ENCODE measurements around the gene ITGB7. TPM values are rescaled to one million over a fixed set of nuclear protein-coding genes. Genes with fewer than 3 reads are reported as not detected.

ITGB7 gene, protein sequence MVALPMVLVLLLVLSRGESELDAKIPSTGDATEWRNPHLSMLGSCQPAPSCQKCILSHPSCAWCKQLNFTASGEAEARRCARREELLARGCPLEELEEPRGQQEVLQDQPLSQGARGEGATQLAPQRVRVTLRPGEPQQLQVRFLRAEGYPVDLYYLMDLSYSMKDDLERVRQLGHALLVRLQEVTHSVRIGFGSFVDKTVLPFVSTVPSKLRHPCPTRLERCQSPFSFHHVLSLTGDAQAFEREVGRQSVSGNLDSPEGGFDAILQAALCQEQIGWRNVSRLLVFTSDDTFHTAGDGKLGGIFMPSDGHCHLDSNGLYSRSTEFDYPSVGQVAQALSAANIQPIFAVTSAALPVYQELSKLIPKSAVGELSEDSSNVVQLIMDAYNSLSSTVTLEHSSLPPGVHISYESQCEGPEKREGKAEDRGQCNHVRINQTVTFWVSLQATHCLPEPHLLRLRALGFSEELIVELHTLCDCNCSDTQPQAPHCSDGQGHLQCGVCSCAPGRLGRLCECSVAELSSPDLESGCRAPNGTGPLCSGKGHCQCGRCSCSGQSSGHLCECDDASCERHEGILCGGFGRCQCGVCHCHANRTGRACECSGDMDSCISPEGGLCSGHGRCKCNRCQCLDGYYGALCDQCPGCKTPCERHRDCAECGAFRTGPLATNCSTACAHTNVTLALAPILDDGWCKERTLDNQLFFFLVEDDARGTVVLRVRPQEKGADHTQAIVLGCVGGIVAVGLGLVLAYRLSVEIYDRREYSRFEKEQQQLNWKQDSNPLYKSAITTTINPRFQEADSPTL
- 10 to 100 TPM; 35.5 to 75.5 (median 62.2) TPM for total RNA-seq
- polyA plus RNA-seq: 10 to 100 TPM; 23.9 to 62.5 (median 46.5) TPM
- long read RNA-seq, donor 1, partial matches to known transcripts: 5 of 6 reads
- long read RNA-seq, donor 1, other reads (novel, unspliced or antisense): 0 of 6 reads
- long read RNA-seq, donor 2, partial matches to known transcripts: 10 of 12 reads
- long read RNA-seq, donor 2, other reads (novel, unspliced or antisense): 0 of 12 reads

DNA sequence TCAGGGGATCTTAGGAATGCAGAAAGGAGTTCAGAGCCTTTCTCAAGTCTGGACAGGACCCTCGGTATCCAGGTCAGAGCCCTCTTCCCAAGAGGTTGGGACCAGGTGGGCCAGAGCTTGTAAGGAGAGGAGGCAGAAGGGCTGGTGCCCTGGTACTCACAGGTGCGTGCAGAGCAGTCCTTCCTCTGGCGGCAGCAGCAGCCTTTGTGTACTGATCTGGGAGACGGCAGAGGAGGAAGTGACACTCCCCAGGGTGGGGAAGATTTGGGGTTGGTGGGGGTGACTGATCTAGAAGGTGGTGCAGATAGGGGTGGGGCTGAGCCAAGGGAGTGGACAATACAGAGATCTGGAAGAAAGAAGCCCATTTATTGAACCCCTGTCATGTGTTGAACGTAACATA, at the start of gene ITGB7:
ITGB7 (minus strand) TSS at position 210 of the 400 bp plus-strand sequence. CDS start 6,808 bp downstream, outside the sequence.
- Histone ChIP-seq H3K9me3 (no peaks in the 10 kb centered on the region), H3K27me3 (replicated peaks in 1 of 7) (no peaks in the 10 kb centered on the region), H3K4me1 (peaks cover 26 to 100% (median 88%) of the 10 kb centered on the region in 6 donors), H3K36me3 (peaks cover 0 to 22% (median 13%) of the 10 kb centered on the region in 6 donors), H3K4me3 (peak within 1 kb of the TSS; percentile 25 to 72 (median 40)), H3K27ac (peak within 1 kb of the TSS; percentile 62 to 92 (median 84))
- 19 to 28% (median 22%) methylated on average over 5 of the region's 5 CpGs for WGBS, 5 donors
- TF ChIP-seq POLR2A (IDR thresholded peaks at IDR 0.05): peak in 2 of 3 donors; percentile 43 to 82
- TF ChIP-seq POLR2AphosphoS5 (IDR thresholded peaks at IDR 0.05): peak; percentile 24 to 98 (median 97)
- TF ChIP-seq, protein P1, sequence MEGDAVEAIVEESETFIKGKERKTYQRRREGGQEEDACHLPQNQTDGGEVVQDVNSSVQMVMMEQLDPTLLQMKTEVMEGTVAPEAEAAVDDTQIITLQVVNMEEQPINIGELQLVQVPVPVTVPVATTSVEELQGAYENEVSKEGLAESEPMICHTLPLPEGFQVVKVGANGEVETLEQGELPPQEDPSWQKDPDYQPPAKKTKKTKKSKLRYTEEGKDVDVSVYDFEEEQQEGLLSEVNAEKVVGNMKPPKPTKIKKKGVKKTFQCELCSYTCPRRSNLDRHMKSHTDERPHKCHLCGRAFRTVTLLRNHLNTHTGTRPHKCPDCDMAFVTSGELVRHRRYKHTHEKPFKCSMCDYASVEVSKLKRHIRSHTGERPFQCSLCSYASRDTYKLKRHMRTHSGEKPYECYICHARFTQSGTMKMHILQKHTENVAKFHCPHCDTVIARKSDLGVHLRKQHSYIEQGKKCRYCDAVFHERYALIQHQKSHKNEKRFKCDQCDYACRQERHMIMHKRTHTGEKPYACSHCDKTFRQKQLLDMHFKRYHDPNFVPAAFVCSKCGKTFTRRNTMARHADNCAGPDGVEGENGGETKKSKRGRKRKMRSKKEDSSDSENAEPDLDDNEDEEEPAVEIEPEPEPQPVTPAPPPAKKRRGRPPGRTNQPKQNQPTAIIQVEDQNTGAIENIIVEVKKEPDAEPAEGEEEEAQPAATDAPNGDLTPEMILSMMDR (IDR thresholded peaks at IDR 0.05 in 8 of 11, conservative IDR thresholded peaks at IDR 0.05 in 3 of 11): no peak
- DNase-seq: peak; percentile 90
- intact Hi-C loops (cut with DNase I; ENCODE audit: low total_unique reads): loop anchor here (5.0 to 10.0 kb wide), 2 partner anchors 45 to 132 kb away; partner anchors contain the start of gene SPRYD3

DNA sequence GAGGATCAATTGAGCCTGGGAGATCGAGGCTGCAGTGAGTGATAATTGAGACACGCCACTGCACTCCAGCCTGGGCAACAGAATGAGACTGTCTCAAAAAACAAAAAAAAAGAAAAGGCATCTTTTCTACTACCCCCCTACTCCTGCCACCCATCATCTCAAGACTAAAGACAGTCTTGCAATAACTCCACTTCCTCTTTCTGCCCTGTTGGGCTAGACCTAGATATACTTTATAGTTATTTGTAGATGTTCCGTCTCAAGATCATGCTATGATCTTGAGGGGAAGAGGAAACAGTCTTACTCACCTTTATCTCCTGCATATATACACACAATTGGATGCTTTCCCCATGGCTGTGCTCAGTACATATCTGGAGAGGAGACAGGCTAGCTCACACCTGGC, 48.9 kb upstream of the ITGB7 start:
- Histone ChIP-seq H3K9me3 (no peaks in the 10 kb centered on the region), H3K4me3 (no peak overlapping the region), H3K36me3 (peaks cover 0 to 29% (median 18%) of the 10 kb centered on the region in 6 donors), H3K4me1 (peaks cover 25 to 81% (median 61%) of the 10 kb centered on the region in 6 donors), H3K27ac (peak overlapping the region; percentile 3 to 77 (median 44)), H3K27me3 (replicated peaks in 1 of 7) (no peaks in the 10 kb centered on the region)
- intact Hi-C loops (cut with DNase I; ENCODE audit: low total_unique reads): no loop called here
- DNase-seq: no peak
- TF ChIP-seq POLR2A (IDR thresholded peaks at IDR 0.05): no peak
- TF ChIP-seq, protein P1 (IDR thresholded peaks at IDR 0.05 in 8 of 11, conservative IDR thresholded peaks at IDR 0.05 in 3 of 11): no peak
- no peak for TF ChIP-seq POLR2AphosphoS5 (IDR thresholded peaks at IDR 0.05)
- 38 to 64% (median 48%) methylated on average over 3 of the region's 3 CpGs for WGBS, 5 donors

DNA sequence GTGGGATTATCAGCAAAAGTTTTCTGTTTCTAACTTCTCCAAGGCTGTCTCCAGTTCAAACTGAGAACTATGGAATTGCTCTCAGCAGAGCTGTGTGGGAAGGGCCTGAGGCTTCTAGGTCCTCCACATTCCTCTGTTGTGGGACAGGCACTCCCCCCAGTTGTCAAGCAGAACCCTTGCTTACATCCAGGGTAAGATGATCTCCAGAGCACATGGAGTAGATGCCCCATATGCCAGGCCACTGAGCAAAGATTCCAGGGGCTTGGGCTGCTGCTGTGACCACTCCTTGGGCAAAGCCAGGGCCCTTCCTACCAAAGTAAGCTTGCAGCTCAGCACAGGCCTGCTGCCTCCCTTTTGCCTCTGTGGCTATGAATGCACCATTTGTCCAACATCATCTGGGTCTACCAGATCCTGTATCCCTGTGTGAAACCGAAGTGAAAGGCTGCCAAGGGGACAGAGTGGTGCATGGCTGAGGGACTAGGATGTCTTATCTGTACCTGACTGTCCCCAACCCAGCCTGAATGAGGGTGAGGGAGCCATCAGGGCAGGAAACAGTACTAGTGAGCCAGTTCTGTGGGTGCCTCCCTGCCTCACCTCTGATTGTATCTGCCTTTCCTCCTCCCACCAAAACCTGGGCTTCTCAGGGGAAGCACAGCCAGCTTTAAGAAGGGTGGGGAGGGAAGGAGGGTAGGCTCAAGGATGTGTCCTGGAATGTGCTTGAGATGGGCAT, 47.9 kb upstream of the ITGB7 start:
- intact Hi-C loops (cut with DNase I; ENCODE audit: low total_unique reads): loop anchor here (5.0 kb wide), 1 partner anchor 48 kb away; the partner anchor contains the start of gene ITGB7
- WGBS, 5 donors: 88 to 100% (median 95%) methylated on average over 1 of the region's 1 CpG; no CpG with 5 or more reads in 1 of the 5 donors
- H3K4me1 ChIP-seq: peaks cover 25 to 85% (median 65%) of the 10 kb centered on the region in 6 donors

More for the DNA sequence above, 47.9 kb upstream of the ITGB7 start:
- H3K27ac ChIP-seq: peak overlapping the region in 5 of 8 donors; percentile 20 to 77 (median 61)
- H3K9me3 ChIP-seq: no peaks in the 10 kb centered on the region
- peaks cover 0 to 29% (median 18%) of the 10 kb centered on the region in 6 donors for H3K36me3 ChIP-seq
- H3K27me3 ChIP-seq (replicated peaks in 1 of 7): no peaks in the 10 kb centered on the region
- TF ChIP-seq POLR2AphosphoS5 (IDR thresholded peaks at IDR 0.05) (no peak), POLR2A (IDR thresholded peaks at IDR 0.05) (no peak)
- TF ChIP-seq, protein P1 (IDR thresholded peaks at IDR 0.05 in 8 of 11, conservative IDR thresholded peaks at IDR 0.05 in 3 of 11): no peak
- no peak for DNase-seq
- no peak overlapping the region for H3K4me3 ChIP-seq
